Cortex of kidney (tissue), 1 donor: ENCODE measurements around the gene USP46.

Experiments used
- DNase-seq: peaks from one replicate; lab custom pipeline; 2025; lab: John Stamatoyannopoulos, UW

Gene USP46

DNA sequence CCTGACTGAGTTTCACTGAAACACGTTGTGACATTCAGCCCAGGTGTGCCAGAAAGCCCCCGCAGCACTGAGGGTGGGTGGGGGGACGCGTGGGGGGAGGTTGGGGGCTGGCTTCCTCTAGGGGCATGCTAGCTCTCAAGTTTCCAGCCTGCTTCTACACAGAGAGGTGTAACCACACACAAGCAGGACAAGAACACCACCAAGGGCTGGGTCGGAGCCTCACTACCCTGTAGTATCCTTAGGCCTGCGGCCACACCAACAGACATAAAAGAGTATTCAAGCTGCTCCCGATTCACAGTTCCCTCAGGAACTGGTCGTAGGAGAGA lies 1.8 kb downstream of the USP46 start:
- no peak for DNase-seq

DNA sequence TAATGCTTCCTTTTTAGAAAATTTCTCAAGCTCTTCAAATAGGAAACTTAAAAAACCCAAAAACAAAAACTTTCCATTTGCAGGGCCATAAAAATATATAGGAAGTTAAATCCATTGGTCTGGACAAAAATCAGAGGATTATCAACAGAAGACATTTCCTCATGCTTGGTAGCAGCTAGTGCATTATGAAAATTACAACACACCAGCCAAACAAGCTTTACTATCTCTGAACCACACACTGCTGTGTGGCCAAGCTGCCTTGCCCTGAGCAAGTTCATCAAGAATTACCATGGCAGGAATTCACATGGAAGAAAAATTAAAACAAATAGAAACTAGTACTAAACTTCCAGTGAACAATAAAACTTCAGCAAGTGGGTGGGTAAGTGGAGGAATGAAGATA lies 3.6 kb downstream of the USP46 start:
- DNase-seq, result no peak

DNA sequence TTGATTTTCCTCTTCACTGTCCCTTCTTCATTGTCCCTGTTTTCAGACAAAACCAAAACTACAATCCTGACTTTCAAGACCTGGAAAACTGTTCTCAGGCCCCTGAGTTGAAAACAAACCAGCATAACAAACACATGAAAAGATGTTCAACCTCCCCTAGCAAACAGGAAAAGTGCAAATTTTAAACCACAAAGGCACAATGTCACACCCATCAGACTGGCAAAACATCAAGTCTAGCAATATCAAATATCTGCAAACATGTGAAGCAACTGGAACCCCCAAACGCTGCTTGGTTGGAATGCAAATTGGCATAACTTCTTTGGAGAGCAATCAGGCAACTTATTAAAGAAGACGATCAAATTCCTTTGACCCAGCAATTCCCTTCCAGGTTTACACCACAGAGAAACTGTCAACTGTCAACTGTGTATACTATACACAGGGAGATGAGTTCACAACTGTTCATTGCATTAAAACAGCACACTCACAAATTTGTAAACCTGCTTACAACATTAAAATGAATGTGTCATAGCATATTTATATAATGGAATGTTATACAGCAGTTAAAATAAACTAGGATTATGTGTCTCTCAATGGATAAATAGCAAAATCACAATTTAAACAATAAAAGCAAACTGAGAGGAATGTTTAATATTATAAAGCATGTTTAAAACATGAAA lies 7.0 kb downstream of the USP46 start:
- DNase-seq, result no peak

DNA sequence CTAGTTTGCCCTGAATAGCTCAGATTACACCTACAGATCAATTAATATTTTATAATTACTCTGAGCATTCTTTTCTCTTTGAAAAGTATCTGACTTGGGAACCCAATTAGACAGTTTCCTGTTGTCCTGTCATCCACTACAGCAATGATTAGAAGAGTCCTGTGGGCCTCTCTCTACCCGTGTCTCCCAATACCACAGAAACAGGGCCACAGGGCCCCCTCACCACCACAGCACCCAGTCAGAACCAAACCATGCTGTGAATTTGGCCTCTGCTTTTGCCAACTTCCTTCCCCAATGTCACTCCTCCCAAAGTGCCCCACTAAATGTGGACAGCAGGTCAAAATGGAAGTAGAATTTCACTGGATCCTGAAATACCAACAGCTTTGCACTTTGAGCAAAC lies 10.3 kb downstream of the USP46 start:
- no peak for DNase-seq

DNA sequence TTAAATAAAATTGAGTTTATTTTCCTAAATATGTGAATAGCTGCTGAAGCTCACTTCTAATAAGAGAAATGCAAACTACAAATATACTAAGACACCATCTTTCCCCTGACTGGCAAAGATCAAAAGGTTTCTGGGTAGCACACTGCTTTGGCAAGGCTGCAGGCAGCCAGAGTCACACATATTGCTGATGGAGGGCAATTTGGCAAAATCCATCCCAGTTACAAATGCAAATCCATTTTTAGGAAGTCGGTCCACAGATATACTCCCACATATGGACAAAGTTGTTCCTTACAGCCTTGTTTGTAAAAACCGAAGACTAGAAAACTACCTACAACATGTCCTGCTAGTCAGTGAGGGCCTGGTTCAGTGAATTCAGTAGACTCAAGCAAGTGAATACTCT lies 12.4 kb downstream of the USP46 start:
- no peak for DNase-seq

DNA sequence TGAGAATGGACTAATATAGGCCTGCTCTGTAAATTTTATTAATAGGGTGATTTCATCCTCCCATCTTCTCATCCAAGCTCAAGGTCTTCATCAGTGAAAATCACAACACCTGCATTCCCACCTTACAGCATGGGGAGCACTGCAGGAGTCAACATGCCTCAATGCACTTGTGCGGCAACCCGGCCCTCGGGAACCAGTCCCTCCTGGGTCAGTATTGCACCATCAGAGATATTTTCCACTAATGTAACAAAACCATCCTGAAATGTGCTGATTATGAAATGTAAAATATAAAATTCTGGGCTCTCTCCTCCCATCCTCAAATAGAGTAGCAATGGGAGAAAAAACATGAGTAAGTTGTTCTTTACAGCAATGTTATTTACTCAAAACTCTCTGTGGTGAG lies 13.0 kb downstream of the USP46 start:
- DNase-seq, result no peak

DNA sequence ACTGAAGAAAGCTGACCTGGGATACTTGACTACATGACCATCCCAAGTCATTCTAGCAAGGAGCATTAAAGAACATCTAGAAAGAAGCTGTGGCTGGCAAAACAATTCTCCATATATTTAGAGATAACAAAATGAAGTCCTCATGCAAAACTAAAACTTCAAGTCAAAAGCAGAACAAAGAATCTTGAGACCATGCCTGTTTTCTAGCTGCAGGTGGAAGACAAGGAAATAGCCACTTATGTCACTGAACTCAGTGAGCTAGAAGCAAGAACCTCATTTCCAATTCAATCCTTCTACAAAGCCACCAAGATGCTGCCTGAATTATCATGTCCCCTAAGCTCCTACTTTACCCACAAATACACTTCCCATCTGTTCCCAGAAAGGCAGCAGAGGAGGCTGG lies 13.8 kb downstream of the USP46 start:
- DNase-seq, result no peak

DNA sequence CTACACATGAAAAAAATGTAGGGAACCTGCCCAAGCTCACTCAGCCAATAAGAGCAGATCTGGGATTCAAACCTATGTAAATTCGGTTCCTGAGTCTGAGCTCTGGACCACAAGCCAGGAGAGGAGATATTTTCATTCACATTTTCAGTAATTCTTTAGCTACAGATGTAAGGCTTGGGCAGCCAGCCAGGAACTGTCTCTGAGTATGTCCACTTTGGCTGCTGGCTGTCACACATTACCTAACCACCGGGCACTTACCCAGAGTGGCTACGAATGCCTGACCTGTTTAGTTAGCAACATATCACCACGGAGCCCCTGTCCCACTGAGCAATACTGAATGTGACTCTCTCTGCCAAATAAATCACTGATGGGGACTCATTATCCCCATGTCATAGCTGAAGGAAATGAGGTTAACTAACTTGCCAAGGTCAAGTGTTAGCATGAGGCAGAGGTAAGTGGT lies 15.3 kb downstream of the USP46 start:
- DNase-seq, result no peak

DNA sequence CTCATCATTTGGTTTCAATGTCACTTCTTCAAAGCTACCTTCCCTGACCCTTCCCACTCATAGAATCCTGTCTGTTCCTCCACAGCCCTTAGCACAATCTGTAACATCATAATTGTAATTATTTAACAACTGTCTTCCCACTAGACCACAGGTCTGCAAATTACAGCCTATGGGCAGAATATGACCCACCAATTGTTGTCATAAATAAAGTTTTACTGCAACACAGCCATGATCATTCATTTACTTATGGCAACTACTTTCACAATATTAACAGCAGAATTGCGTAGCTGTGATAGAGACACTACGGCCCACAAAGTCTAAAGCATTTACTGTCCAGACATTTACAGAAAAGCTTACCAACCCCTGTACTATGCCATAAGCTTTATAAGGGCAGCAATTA lies 15.9 kb downstream of the USP46 start:
- no peak for DNase-seq

DNA sequence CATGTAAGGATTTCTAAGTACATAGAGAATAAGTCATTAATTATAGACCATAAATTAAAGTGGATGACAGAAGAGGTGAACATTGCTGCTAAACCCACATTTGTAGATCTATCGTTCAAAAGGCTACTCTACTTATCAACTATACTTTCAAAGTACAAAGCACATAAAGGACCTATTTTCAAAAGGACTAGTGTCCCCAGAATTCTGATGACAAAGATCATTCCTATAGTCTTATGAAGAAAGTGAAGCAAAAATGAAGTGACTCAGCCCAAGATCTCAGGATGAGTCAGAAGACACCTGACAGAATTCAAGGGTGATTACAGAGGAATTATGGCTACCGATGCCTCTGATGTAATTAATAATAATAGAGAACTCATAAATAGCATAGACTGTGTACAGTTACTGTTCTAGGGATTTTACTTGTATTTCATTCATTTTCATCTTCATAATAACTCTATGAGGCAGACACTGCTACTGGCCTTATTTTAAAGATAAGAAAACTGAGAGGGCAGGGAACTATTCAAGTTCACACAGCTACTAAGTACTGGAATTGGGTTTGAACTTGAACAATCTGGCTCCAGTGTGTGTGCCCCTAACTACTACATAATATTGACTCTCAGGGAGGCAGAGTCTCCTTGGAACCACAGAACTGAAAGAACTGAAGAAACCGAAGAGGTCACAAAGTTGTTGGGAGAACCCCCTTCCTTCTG lies 17.1 kb downstream of the USP46 start:
- DNase-seq, result no peak

DNA sequence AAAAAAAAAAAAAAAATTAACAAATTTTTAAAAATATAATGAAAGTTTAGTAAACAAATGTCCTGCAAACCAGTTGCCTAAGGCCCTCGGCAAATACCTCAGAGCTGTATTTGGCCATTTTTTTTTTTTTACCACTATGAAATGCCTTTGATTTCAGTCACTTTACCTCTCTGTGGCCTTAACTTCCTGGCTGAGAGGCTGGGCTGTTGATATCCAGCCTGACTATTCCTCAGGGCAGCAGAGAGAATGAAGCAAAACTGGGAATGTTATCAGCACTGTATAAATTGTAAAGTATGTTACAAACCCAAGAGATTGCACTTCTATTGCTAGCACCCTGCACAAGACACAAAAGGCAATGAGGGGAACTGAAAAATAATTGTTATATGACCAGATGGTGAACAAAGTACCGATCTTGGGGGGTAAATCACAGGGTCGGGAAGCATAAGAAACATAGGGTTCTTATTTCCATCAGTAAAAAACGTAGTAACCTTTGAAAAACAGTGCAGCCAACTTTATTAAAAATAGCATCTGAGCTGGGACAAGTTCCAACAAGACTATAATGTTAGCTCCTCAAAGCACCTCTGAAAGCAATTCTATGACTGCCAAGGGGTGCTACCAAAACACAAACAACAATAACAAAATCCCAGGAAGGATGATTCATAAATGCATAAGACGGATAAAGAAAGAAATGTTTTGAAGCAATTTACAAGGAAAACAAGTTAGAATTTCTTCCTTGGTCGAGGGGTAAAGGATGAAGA lies 18.1 kb downstream of the USP46 start:
- no peak for DNase-seq

DNA sequence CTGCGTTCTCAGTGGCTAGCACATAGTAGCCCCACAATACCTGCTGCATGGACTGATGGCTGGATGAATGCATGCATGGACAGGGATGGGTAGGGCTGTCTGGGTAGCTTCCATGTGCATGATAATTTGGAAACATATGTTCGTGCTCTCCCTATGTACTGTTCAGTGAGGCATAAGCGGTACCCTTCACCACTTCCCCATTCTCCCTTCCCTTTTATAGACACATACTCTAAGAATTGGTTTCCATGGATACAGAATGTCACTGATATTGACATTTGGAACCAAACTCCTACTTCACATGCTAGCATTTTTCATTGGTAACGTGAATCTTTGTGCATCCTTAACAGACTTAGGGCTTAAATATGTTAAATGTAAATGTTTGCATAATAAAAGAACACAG lies 20.4 kb downstream of the USP46 start:
- DNase-seq, result no peak

DNA sequence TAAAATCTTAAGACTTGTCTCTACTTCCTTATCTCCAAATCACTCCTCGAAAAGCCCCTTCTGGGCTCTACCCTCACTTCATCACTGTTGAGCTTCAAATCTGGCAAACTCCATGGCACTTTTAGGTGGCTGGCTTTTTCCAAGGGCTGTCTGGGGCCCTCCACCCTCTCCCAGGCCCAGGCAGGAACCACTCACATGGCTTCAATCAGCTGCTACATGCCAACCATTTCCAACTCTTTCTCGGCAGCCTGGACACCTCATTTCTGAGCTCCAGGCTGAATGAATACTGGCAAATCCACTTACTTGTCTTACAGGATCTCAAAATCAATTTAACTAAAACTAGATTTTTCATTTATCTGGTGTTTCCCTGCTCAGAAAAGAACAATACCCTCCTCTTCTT lies 22.0 kb downstream of the USP46 start:
- no peak for DNase-seq

DNA sequence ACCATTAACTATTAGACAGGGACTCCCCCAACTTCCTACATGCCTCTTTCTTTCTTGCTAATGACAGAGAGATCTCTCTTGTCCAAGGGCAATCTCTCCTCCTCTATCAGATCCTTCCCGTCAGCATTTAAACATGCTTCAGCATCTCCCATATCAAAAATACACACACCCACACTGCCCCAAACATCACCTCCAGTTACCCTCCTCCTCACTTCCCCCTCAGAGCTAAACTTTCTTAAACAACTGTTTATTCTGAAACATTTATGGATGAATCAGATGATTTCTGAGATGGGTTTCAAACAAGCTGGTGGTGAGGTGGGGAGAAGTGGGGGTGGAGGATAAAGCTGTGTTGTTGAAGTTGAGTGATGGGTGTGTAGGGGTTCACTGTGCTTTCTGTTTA lies 23.5 kb downstream of the USP46 start:
- no peak for DNase-seq

DNA sequence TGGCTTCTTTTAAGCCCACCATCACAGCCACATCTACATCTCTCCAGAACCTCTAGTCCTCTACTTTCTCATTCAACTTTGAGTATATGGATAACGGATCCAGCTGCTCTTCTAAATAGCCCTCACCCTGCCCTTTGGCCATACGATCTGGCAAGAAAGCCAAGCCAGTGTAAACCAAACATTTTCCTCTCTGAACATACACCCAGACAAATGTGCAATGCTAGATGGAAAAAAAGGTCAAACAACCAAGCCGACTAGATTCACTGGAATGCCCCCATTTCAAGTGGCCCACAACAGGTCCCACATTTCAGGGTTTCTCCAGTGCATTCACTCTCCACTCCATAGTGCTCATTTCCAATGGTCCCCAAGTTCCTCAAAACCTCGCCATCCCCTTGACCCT lies 24.0 kb downstream of the USP46 start:
- DNase-seq, result no peak

DNA sequence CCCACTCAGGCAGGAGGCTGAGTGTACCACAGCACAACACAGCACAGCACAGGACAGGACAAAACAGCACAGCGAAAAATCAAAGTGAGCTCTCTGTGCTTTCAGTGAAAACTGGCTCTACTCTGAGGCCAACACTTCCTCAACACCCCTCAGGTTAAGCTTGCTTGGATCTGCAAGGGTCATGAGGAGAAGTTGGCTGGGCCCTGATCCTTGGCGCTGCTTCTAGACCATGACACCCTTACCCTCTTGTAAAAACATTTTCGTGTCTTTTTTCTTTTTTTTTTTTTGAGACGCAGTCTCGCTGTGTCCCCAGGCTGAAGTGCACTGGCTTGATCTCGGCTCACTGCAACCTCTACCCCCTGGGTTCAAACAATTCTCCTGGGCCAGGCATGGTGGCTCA lies 25.3 kb downstream of the USP46 start:
- DNase-seq, result no peak

DNA sequence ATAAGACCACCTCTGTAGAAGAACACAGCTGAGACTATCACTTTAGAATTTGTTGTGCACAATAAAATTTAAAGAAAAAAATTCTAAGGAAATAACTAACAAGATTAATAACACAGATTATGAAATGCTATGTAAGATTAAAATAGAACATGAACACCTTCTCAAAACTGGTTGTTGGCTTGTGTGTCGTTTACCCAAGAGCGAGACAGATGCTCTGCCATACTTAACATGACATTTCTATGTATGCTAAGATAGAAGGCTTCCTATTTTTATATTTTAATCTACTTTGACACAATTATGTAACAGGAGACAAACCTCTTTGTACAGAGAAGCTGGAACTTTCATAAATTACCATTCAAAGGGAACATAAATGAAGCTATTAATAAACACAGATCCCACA lies 30.1 kb downstream of the USP46 start:
- DNase-seq, result no peak

DNA sequence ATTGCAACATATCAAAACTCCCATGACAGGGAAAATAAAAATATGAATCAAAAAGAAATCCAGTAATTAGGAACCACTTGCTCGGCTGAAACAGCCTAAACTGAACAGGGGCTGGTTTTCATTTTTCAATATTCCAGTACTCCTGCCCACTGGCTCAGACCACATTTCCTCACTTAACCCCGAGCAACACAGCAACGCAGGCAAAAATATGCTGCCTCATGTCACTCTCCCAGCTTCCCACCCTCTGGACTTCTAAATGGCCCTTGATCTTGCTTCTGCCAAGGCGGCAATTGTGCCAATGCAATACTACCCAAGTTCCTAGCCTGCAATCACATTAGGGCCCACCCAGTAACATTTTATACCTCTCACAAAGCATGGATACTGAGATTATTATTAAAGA lies 30.6 kb downstream of the USP46 start:
- no peak for DNase-seq

DNA sequence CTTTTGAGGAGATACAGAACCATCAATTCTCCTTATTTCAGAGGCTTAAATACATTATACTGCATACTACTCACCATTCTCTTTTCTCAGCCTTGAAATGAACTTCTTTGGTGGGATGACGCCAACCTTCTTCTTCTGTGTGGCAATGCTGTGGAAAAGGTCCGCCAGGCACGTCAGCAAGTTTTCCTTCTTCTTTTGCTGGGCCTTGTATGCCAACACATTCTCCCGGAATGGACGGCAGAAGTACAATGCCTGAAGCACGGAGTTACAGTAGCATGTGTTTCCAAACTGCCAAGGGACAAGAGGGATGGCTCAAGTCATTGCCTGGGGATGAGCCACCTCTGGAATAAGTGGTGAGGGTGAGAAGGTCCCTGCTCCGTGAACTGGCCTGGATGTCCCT lies 31.2 kb downstream of the USP46 start:
- DNase-seq, result no peak

DNA sequence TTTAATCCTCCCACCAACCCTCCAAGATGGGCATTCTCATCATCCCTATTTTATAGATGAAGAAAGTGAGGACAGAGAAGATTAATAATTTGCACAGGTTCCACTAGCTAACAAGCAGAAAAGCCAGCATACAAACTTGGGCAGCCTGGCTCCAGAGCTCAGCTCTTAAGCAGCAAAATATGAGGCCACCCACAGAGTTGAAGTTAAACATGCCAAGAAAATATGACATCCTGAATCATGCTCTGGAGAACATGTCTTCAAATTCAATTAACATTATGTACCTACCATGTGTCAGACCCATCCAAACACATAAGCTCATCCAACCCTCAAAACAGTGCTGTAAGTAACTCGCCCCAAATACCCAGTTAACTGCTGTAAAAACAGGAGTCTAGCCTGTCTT lies 33.9 kb downstream of the USP46 start:
- no peak for DNase-seq

DNA sequence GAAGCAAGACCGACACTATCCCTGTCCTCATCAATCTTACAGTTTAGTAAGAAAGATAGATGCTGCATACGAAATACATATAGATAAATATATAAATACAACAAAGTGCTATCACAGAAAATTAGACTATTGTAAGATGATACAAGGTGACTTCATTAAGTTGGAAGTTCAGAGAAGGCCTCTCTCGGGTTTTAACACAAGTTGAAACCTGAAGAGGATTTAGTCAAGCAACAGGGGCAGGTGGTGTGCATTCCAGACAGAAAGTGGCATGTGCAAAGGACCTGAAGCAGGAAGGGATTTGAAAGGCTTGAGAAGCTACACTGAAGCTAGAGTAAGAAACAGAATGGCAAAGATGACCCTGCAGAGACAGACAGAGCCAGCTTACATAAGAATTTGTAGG lies 36.5 kb downstream of the USP46 start:
- no peak for DNase-seq

DNA sequence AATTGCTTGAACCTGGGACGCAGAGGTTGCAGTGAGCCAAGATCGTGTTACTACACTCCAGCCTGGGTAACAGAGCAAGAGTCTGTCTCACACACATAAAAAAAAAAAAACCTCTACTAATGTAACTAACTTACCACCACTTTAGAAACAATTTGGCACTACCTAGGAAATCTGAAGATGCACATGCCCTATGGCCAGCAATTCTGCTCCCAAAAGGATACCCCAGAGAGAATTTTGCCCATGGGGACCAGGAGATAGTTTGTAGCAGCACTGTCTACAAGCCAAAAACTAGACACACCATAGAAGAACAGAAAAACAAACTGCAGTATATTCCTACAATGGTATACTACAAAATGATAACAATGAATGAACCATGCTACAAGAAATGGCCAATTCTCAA lies 37.5 kb downstream of the USP46 start:
- DNase-seq, result no peak

DNA sequence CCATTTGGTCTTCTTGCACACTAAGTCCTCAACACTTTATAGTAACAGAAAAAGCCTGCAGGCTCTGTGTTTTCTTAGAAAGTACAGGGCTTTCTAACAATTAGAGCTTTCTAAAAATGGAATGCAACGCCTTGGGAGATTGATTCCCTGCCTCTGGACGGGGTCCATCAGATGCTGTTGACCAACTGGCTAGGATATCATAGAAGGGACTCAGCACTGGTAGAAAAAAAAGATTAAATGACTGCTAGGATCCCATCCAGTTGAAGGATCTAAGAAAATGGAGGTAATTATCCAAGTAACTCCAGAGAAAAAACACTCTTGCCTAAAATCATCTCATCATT lies 39.5 kb downstream of the USP46 start:
- DNase-seq, result no peak
